ENCODE measurements around the gene KCNC4. TPM values are rescaled to one million over a fixed set of nuclear protein-coding genes. Genes with fewer than 3 reads are reported as not detected.

Gene KCNC4
- total RNA-seq, 3 donors from 2014 or later, result 3.8 to 12.6 (median 5.2) TPM

DNA sequence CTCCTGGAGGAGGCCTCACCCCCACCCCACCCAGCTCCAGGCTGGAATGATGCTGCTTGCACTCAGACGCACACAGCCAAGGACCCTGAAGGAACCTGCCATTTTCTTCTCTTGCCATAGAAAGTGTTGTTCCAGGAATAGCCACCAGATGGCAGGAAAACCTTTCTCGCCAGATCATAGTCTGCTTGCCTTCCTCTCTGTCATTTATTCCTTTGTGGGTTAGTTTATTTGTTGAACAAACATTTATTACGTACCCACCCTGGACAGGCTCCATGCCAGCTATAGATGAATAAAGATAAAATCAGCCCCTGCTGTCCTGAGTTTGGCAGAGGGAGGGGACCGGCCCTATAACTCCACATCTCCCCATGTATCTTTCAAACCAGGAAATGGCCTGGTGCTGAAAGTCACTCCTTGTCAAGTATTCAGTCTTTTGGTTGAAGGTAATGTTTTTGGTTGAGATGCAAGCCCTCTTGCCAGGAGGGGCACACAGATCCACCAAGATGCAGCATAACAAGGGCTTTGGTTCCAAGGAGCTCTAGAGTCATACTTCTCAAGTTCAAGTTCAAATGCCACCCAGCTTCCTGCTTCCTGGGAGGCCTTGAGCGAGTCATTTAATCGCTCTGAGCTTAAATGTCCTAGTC lies 7.0 kb upstream of the KCNC4 start:
- Histone ChIP-seq H3K27ac (no peak overlapping the region), H3K36me3 (no peaks in the 10 kb centered on the region), H3K4me1 (no peaks in the 10 kb centered on the region), H3K27me3 (no peaks in the 10 kb centered on the region), H3K9me3 (no peaks in the 10 kb centered on the region), H3K4me3 (no peak overlapping the region)
- intact Hi-C loops (cut with DNase I; ENCODE audit: low total_unique reads), result no loop called here
- DNase-seq (ENCODE audit: low spot score in 2 of 2), result no peak
- TF ChIP-seq, protein P1, sequence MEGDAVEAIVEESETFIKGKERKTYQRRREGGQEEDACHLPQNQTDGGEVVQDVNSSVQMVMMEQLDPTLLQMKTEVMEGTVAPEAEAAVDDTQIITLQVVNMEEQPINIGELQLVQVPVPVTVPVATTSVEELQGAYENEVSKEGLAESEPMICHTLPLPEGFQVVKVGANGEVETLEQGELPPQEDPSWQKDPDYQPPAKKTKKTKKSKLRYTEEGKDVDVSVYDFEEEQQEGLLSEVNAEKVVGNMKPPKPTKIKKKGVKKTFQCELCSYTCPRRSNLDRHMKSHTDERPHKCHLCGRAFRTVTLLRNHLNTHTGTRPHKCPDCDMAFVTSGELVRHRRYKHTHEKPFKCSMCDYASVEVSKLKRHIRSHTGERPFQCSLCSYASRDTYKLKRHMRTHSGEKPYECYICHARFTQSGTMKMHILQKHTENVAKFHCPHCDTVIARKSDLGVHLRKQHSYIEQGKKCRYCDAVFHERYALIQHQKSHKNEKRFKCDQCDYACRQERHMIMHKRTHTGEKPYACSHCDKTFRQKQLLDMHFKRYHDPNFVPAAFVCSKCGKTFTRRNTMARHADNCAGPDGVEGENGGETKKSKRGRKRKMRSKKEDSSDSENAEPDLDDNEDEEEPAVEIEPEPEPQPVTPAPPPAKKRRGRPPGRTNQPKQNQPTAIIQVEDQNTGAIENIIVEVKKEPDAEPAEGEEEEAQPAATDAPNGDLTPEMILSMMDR (IDR thresholded peaks at IDR 0.05), result peak; percentile 90 to 93 (median 91)
- TF ChIP-seq POLR2AphosphoS5 (IDR thresholded peaks at IDR 0.05), result no peak

DNA sequence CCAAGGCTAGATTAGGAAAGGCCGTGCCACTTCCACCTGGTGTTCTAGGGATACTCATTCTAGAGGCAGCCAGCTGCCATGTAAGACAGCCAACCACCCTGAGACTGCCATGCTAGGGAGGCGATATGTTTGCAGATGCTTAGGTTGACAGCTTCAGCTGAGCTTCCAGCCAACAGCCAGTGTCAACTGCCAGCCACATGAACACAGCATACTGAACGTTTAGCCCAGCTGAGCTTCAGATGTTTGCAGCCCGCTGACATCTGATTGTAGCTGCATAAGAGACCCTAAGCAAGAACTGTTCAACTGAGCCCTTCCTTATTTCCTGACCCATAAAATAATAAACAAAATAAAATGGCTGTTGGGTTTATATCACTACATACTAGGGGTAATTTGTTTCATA lies 5.0 kb upstream of the KCNC4 start:
- Histone ChIP-seq H3K36me3 (no peaks in the 10 kb centered on the region), H3K4me3 (no peak overlapping the region), H3K27ac (no peak overlapping the region), H3K4me1 (no peaks in the 10 kb centered on the region), H3K9me3 (no peaks in the 10 kb centered on the region), H3K27me3 (no peaks in the 10 kb centered on the region)
- no peak for DNase-seq (ENCODE audit: low spot score in 2 of 2)
- no peak for TF ChIP-seq POLR2A (IDR thresholded peaks at IDR 0.05)
- TF ChIP-seq, protein P1 (IDR thresholded peaks at IDR 0.05), result no peak
- no peak for TF ChIP-seq POLR2AphosphoS5 (IDR thresholded peaks at IDR 0.05)
- intact Hi-C loops (cut with DNase I; ENCODE audit: low total_unique reads), result loop anchor here (5.0 kb wide), 1 partner anchor 207 kb away; no protein-coding TSS in a partner anchor

GRCh38 chr1:110205591-110206155 lies 4.4 kb upstream of the KCNC4 start:
- Histone ChIP-seq H3K4me1 (peaks cover 0 to 3% of the 10 kb centered on the region in 2 donors), H3K4me3 (no peak overlapping the region), H3K27me3 (no peaks in the 10 kb centered on the region), H3K36me3 (no peaks in the 10 kb centered on the region), H3K27ac (no peak overlapping the region), H3K9me3 (no peaks in the 10 kb centered on the region)
- TF ChIP-seq POLR2AphosphoS5 (IDR thresholded peaks at IDR 0.05), result no peak
- TF ChIP-seq POLR2A (IDR thresholded peaks at IDR 0.05), result no peak
- TF ChIP-seq, protein P1 (IDR thresholded peaks at IDR 0.05), result no peak
- intact Hi-C loops (cut with DNase I; ENCODE audit: low total_unique reads), result loop anchor here (5.0 kb wide), 1 partner anchor 207 kb away; no protein-coding TSS in a partner anchor
- DNase-seq (ENCODE audit: low spot score in 2 of 2), result peak in 1 of 2 donors; percentile 41

DNA sequence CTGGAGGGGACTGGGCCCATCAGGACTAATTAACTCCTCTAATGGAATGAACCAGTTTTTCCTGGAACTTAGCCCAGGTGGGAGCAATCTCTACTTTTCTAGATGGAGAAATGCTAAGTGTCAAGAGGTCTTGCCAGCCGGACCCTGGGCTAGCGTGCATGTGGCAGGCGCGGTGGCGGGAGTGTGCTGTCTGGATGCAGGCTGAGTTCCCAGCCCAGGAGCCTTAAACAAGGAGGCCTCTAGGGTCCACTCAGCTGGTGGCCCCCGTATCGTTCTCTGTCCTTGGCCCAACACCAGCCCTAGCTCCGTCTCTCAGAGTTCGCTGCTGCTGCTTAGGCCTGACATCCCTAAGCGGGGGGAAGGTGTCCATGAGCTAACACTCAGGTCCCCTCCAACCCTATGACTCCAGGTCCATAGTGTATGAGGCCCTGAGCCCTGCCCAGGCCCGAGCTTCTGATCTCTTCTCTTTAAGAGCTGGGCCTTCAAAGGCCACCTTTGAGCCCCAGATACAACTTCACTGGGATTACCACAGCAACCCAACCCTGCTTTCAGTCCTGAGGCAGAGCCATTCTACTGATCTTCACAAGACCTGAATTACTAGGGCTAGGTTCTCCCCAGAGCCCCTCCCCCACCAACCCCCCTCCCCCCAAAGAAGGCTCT lies 3.7 kb upstream of the KCNC4 start:
- H3K4me3 ChIP-seq, result no peak overlapping the region
- no peaks in the 10 kb centered on the region for H3K9me3 ChIP-seq
- intact Hi-C loops (cut with DNase I; ENCODE audit: low total_unique reads), result loop anchor here (5.0 kb wide), 1 partner anchor 206 kb away; no protein-coding TSS in a partner anchor
- TF ChIP-seq POLR2A (IDR thresholded peaks at IDR 0.05) (no peak), POLR2AphosphoS5 (IDR thresholded peaks at IDR 0.05) (no peak)
- TF ChIP-seq, protein P1 (IDR thresholded peaks at IDR 0.05), result no peak
- H3K27me3 ChIP-seq, result no peaks in the 10 kb centered on the region
- H3K36me3 ChIP-seq, result no peaks in the 10 kb centered on the region
- DNase-seq (ENCODE audit: low spot score in 2 of 2), result no peak
- peaks cover 0 to 3% of the 10 kb centered on the region in 2 donors for H3K4me1 ChIP-seq
- H3K27ac ChIP-seq, result no peak overlapping the region

DNA sequence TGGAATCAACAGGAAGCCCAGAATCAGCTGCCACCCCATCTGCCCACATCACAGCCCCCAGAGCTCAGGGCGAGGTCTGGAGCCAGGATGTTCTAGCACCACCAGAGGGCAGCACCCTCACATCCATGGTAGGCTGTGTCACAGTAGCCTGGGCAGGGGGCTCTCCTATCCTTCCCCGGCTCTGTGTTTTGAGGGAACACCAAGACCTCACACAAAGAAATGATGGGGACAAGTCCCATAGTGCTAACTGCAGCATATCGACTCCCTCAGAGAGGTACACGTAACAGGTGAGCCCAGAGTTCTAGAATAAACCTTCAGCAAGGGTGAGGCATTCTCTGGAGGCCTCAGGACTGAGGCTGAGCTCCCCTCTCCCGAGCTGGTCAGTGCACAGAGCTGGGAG lies 2.3 kb upstream of the KCNC4 start:
- no peaks in the 10 kb centered on the region for H3K36me3 ChIP-seq
- intact Hi-C loops (cut with DNase I; ENCODE audit: low total_unique reads), result loop anchor here (5.0 kb wide), 1 partner anchor 204 kb away; no protein-coding TSS in a partner anchor
- TF ChIP-seq POLR2AphosphoS5 (IDR thresholded peaks at IDR 0.05), result no peak
- TF ChIP-seq, protein P1 (IDR thresholded peaks at IDR 0.05), result peak; percentile 61 to 87 (median 72)
- no peak overlapping the region for H3K27ac ChIP-seq
- peak; percentile 35 to 67 for DNase-seq (ENCODE audit: low spot score in 2 of 2)
- no peaks in the 10 kb centered on the region for H3K9me3 ChIP-seq
- H3K4me3 ChIP-seq, result no peak overlapping the region
- H3K27me3 ChIP-seq, result no peaks in the 10 kb centered on the region
- H3K4me1 ChIP-seq, result peaks cover 3 to 7% of the 10 kb centered on the region in 2 donors
